Central memory CD4-positive, alpha-beta T cell (primary cell): Measurements from ENCODE around the gene CROCC2.

Experiments used
- DNase-seq: peaks from one replicate; pipeline ENCODE4 v3.0.0; 2022

Gene CROCC2

GRCh38 chr2:240992572-240993291 is 86.6 kb downstream of the CROCC2 start:
- DNase-seq = no peak

GRCh38 chr2:240993446-240994170 is 87.5 kb downstream of the CROCC2 start:
- no peak for DNase-seq

DNA sequence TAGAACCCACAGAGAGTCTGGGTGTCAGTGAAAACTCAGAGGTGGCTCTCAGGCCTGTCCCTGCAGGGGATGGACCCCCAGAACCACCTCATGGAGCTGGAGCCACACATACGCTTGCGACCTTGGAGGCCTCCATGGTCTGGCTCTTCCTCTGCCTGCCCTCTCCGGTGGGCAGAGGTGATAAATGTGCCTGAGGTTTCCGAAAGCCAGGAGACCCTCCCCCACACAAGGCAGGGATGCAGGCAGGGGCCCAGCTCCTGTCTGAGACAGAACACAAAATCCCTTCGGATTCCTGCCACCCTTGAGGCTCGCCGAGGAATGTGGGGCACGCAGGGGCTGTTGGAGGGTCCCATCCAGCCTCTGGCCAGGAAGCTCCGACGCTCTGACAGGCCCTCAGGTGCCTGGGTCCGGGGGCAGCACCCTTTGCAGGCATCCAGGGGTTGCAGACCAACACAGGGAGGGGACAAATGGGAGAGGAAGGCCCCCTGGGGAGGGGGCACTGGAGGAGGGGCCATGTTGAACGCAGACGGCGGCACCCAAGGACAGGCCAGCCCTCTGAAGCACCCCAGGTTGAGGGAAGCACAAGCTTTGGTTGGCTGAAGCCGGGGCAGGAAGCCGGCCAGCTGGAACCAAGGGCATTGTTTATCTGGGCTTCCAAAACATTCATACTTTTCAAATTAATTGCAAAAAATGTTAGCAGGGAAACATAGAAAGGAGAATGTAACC is 88.2 kb downstream of the CROCC2 start:
- no peak for DNase-seq

DNA sequence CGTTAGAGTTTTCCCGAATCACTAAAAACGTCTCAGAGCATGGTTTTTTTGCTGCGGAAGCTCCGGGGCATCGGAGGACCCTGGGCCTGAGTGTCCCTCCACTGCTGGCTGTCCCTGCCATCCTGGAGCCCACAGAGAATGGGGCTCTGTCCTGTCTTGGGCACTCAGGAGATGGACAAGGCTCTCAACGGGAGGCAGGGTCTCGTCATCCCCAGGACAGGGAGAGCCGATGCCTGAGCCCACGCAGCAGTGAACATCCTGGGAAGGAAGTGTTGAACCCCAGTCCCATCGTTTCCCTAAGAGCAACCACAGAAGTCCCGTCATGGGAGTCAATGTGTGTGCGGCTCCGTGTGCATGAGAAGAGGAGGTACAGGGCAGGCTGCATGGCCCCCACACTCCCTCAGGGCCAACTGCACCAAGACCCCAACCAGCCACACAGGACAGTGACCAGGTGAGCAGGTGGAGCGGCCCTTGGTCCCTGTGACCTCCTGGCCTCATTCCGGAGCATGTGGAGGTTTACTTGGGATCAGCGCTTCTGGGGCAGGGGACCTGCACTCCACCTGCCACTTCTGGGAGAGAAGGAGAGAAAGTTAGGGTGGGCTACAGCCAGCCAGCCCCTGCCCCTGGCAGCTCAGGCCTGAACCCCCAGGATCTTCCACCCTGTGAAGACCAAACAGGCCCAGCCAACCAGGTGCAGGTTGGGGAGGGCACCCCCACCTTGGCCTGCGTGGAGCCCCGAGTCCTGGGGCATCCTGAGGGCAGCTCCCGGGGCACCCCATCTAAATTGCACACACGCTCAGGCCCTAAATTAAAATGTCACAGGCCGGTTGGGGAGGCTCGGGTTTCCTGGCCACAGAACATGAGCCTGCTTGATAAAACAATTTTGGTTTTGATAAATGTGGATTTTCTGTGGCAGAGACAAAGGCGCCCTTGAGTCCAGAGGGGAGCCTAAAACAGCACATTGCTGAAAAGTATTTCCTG is 89.2 kb downstream of the CROCC2 start:
- no peak for DNase-seq

DNA sequence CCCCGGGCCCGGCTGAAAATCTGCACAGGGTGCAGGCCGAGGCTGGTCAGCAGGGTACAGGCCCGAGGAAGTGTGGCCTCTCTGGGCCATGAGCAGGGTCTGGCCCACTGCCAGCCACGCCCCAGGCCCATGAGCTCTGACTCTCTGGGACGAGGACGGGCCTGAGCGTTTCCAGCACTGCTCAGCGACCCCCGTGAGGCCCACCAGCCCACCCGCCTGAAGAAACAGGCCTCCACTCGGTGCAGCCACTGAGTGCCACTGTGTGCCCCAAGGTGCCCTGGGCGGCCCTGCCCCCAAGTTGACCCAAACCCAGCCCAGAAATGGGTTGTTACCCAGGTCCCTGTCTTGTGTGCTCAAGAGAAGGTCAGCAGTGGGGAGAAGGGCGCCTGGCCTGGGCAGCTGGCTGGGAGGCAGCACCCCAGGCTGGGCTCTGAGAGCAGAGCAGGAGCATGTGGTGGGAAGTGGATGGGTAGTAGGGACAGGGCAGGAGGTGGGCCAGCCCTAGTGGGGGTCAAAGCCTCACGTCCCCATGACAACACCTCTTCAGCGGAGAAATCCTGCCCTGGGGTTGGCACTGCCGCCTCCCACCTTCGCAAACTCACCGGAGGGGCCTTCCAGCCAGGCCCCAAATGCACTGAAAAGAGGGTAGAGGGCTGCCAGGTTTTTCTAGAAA is 90.2 kb downstream of the CROCC2 start:
- DNase-seq = no peak

DNA sequence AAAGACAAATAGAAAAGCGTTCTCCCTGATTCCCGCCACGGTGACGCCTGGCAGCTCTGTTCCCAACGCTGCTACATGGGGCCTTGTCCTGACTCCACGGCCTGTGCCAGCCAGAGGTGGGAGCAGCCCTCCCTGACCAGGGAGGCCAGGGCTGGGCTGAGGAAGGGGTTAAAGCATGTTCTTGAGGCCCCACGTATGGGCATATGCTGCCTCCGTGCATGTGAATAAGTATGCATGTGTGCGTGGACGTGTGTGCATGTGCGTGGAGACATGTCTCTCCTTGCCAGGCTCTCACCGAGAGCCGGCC is 90.7 kb downstream of the CROCC2 start:
- no peak for DNase-seq

GRCh38 chr2:240997141-240997855 is 91.2 kb downstream of the CROCC2 start:
- no peak for DNase-seq

GRCh38 chr2:240997856-240998705 is 91.9 kb downstream of the CROCC2 start, which contains the start of gene SNED1:
SNED1 (plus strand) TSS chr2:240998618; CDS start chr2:240998838, 220 bp downstream.
- DNase-seq = no peak

DNA sequence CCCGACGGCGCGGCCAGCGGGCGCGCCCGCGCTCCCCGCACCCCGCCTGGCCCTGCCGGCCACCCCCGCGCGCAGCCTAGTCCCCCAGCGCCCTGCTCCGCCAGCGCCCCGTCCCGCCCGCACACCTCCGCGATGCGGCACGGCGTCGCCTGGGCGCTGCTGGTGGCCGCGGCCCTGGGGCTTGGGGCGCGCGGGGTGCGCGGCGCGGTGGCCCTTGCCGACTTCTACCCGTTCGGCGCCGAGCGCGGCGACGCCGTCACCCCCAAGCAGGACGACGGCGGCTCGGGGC is 92.5 kb downstream of the CROCC2 start:
- DNase-seq = no peak

- no peak for DNase-seq
Observed at GRCh38 chr2:240998995-240999791, 93.1 kb downstream of the CROCC2 start.

DNA sequence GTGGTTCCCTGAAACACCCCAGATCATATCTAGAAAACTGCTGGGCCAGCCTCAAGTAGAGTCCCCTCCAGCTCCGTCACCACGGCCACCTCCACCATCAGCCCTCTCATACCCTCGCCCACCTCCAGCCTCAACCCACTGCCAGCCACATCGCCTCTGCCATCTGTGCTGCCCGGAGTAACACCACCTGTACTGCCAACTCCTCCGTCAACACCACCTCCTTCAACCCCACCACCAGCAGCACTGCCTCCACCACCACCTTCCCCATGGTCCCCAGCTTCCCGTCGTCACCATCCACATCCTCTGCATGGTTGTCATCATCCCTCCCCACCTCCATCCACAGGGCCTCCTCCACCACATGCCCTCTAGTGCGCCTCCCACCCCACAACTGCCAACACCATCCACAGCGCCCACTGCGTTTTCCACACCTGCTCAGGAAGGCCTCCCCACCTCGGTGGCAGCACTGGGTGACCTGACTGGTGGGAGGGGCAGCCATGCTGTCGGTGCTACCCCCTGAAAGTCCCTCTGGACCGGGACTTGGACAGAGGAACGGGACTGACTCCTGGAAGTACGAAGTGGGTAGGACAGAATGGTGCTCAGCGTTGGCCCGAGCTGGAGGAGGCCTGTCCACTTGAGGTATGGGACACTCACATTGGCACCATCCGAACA is 93.9 kb downstream of the CROCC2 start:
- no peak for DNase-seq

DNA sequence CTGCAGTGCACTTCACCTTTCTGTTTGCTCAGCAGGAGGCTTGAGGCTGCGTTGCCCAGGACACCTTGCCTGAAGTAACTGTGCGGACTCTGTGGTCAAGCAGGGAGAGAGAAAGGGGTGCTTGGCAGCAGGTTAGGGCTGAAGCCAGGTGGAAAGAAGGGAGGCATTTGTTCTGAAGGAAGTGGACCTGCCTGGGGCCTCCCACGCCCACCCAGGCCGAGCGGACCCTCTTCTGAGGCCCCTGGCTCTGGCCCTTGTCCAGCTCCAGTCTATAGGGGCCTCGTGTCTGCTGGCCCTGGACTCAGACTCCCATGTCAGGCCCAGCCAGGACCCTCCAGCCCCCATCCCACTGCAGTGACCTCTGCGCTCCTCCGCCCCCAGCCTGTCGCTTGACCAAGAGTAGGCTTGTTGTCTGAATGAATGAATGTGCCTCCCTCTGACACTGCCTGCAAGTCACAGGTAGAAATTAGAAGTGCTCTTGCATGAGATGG is 94.7 kb downstream of the CROCC2 start:
- DNase-seq = no peak

DNA sequence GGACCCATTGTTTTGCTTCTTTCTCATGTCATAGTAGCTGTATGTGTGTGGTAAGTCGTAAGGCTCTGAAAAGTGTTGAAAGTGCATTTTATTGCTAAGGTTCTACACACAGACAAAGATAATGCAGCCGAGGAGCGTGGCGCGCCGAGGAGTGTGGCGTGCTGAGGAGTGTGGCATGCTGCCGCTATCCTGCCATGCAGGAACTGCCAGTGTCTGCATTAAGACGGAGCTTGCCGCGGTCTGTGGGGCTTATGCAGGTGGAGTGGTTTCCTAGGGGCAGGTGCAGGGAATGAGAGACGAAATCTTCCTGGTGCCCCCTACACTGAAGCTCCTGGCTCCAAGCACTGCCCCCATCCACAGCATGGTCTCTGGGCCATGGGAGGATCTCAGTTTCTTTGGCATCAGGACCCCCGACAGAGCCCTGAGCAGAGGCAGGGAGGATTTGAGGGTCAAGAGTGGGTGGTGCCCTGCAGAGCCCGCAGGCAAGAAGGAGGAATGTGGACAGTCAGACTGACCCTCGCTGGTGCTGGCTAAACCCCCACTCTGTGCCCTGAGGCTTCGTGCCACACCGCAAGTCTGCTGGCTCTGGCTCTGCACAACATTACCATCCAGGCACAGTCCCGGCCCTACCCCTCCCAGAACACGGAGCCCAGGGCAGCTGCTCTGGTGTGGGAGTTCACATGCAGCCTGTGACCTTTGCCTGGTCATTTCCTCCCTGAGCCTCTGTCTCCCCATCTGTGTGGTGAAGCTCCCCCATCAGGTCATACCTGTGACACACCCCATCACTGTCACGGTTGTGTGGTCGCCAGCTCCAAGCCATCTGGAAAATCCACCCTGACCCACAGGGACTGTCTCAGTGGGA is 95.5 kb downstream of the CROCC2 start:
- DNase-seq = no peak

- no peak for DNase-seq
Observed at GRCh38 chr2:241002275-241003046, 96.3 kb downstream of the CROCC2 start.

DNA sequence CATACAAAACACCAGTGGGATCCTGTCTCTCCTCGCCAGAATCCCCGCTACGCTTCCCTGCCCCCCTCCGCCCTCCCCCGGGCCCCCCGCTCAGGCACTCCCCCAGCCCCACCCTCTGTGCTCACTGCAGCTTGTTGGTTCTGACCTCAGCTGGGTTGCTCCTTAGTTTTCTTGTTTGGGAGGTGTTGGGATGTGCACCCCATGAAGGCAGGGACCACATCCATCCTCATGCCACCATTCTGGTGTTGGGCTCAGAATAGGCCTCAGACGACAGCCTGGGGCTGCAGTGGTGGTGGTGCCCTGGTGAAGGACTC is 96.9 kb downstream of the CROCC2 start:
- DNase-seq = no peak

DNA sequence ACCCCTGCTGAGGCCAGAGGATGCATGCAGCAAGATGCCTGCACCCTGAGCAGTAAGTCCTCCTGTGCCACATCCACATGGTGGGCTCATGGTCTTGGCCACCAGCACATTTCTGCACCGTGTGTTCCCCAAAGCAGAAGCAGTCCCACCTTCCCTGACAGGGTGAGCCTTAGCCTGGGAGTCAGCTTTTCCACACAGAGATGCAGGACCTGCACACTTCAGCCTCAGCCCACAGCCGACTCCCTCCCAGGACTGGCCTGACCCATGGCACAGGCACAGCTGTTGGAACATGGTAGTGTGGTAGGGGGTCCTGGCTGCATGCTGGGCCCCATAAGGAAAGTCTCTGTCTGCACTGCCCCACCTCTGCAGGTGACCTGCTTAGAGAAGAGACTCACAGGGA is 97.2 kb downstream of the CROCC2 start:
- DNase-seq = no peak

GRCh38 chr2:241003830-241004564 is 97.9 kb downstream of the CROCC2 start:
- no peak for DNase-seq
